ENCODE results near the gene SND1.

Gene SND1

DNA sequence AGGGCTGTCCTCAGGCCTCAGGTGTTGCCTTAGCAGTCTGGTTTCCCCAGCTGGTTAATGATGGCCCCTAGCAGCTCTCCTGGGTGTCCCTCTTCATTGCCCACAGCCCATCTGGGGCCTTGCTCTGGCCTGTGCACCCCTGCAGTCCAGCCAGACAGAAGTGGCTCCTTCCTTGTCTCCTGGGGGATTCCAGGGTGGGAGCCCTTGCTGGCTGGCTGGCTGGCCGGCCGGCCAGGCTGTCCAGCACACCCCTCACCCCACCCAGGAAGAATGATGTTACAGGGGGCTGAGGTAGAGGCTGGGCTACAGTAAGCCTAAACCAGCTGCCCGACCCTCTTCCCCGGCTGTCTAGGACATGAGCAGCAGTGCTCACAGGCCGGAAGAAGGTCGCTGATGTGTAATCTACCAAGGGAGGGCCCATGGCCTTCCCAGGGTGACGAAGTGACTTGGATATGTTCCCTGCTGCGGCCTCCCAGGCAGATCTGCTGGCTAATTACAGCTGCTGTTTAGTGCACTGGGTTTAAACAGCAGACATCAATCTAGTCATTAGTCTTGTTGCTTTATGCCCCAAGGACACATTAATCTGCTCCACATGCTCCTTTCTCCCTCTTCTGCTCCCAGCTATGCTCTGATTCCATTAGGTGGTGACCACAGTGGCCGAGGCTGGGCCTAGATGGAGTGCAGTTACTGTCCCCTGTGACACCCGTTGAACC is 433.1 kb downstream of the SND1 start:
- TF ChIP-seq, protein P1, sequence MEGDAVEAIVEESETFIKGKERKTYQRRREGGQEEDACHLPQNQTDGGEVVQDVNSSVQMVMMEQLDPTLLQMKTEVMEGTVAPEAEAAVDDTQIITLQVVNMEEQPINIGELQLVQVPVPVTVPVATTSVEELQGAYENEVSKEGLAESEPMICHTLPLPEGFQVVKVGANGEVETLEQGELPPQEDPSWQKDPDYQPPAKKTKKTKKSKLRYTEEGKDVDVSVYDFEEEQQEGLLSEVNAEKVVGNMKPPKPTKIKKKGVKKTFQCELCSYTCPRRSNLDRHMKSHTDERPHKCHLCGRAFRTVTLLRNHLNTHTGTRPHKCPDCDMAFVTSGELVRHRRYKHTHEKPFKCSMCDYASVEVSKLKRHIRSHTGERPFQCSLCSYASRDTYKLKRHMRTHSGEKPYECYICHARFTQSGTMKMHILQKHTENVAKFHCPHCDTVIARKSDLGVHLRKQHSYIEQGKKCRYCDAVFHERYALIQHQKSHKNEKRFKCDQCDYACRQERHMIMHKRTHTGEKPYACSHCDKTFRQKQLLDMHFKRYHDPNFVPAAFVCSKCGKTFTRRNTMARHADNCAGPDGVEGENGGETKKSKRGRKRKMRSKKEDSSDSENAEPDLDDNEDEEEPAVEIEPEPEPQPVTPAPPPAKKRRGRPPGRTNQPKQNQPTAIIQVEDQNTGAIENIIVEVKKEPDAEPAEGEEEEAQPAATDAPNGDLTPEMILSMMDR (conservative IDR thresholded peaks at IDR 0.05; ENCODE audit: low read length) = no peak
- DNase-seq (ENCODE audit: low read depth) = peak; percentile 73
- no peak overlapping the region for H3K4me3 ChIP-seq (ENCODE audit: low read length)

DNA sequence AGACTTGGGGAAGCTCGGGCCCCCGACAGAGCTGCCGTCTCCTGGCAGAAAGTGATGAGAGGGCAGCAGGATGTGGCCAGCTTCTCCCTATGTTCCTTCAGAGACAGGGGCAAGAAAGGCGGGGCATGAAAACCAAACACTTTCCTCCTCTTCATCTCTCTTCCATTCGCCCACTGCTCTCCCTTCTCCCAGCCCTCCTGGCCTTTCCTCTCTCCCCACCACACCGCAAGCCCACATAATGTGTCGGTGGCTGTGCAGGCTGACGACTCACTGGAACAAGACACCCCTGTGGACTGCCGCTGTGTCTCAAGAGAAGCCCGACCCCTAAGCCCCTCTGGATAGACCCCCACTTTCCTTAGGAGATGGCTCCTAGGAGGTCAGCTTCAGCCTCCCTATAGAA is 438.5 kb downstream of the SND1 start:
- TF ChIP-seq, protein P1 (conservative IDR thresholded peaks at IDR 0.05; ENCODE audit: low read length) = no peak

DNA sequence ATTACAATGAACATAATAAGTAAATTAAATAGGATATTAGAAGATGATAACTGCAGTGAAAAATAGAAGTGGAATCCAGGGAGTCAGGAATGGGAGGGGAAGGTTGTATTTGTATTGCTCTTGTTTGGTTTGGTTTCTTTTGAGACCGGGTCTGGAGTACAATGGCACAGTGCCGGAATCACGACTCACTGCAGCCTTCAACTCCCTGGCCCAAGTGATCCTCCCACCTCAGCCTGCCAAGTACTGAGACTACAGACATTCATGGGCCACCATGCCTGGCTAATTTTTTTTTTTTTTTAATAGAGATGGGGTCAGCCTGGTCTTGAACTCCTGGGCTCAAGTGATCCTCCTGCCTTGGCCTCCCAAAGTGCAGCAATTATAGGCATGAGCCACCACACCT is 439.1 kb downstream of the SND1 start:
- H3K4me3 ChIP-seq (ENCODE audit: low read length) = no peak overlapping the region
- peak; percentile 34 for DNase-seq (ENCODE audit: low read depth)
- TF ChIP-seq, protein P1 (conservative IDR thresholded peaks at IDR 0.05; ENCODE audit: low read length) = no peak

More for the DNA sequence above, 438.5 kb downstream of the SND1 start:
- H3K4me3 ChIP-seq (ENCODE audit: low read length) = no peak overlapping the region
- DNase-seq (ENCODE audit: low read depth) = no peak

DNA sequence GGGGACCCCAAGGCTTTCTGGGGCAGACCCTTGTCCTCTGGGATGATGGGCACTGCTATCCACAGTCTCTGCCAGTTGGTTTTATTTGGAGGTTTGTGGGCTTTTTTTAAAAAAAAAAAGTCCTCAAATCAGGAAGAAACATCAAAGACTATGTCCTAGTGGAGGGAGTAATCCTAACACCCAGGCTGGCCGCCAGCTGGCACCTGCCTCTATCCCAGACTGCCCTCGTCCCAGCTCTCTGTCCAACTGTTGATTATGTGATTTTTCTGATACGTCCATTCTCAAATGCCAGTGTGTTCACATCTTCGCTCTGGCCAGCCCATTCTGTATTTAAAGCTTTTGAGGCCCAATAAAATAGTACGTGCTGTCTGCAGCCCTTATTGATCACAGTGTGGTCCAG is 440.2 kb downstream of the SND1 start:
- TF ChIP-seq, protein P1 (conservative IDR thresholded peaks at IDR 0.05; ENCODE audit: low read length) = no peak
- no peak for DNase-seq (ENCODE audit: low read depth)
- no peak overlapping the region for H3K4me3 ChIP-seq (ENCODE audit: low read length)

DNA sequence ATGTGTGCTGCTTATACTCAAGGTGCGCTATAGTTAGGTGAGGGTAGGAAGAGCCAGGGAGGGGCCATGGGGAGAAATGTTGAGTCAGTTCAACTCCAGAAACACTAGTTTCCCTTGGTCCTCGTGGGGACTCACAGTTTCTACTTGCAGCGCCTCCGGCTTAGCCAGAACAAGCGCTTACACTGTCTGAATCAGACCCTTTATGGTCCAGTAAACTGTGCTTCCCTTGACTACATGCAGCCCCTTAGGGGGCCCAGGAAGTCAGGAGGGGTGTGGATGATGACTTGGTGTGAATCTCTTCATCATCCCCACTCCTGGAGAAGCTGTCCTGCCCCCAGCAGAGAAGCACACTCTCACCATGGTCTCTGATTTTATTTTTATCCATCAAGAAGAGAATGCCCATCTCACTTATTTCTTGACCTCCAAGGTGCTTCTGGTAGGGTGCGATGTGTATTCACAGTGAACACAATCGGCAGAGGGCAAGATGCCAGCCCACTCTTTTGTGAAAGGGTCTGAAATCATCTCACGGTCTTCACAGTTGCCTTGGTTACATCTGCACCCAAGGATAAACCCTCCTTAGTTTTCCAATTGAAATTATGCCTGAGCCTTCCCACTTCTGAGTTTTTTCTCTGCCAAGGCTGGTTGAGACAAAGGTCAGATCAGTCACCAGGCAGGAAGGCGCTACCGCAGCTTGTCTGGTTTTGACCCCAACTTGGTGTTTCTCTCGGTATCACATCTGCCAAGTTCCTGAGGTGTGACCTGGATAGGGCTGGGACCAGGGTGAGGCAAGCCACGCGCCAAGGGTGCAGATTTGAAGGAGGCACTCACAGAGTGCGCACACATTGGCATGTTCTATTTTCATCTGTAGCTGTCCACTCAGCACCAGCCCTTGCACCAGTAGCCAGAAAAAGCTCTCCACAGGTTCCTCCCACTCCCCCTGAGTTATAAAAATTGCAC is 441.9 kb downstream of the SND1 start:
- no peak for DNase-seq (ENCODE audit: low read depth)
- no peak overlapping the region for H3K4me3 ChIP-seq (ENCODE audit: low read length)
- TF ChIP-seq, protein P1 (conservative IDR thresholded peaks at IDR 0.05; ENCODE audit: low read length) = no peak

DNA sequence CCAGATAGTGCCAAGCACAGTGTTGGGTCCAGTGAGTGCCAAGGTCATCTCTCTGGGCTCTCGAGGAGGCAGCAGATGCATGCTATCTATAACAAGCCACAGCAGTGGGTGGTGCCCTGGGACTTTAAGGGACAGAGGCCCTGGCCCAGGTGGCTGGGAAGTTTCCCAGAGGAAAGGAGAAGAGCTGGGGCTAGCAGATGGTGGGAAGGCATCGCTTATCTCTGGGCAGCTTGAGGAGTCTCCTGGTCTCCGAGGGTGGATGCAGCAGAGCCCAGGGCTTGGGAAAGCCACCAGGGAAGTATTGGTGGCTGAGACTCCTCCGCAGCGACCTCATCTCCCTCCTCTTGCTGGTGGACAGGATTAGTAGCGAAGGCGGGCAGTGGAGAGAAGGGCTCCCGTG is 442.7 kb downstream of the SND1 start:
- TF ChIP-seq, protein P1 (conservative IDR thresholded peaks at IDR 0.05; ENCODE audit: low read length) = no peak
- no peak overlapping the region for H3K4me3 ChIP-seq (ENCODE audit: low read length)
- DNase-seq (ENCODE audit: low read depth) = no peak
